NCI-H82 treated with DMSO at 0.1 percent for 48 hours (cell line): ENCODE results near the gene PERM1.
"Not testable (repeated sequence)": the region's sequence is repeated elsewhere in the genome, so short reads cannot be mapped to it uniquely, and the experiment has no call there.

Experiments
- DNase-seq: peaks from one replicate; lab custom pipeline; 2025; ENCODE audit not compliant: unreplicated experiment; lab: John Stamatoyannopoulos, UW

The PERM1 gene, protein sequence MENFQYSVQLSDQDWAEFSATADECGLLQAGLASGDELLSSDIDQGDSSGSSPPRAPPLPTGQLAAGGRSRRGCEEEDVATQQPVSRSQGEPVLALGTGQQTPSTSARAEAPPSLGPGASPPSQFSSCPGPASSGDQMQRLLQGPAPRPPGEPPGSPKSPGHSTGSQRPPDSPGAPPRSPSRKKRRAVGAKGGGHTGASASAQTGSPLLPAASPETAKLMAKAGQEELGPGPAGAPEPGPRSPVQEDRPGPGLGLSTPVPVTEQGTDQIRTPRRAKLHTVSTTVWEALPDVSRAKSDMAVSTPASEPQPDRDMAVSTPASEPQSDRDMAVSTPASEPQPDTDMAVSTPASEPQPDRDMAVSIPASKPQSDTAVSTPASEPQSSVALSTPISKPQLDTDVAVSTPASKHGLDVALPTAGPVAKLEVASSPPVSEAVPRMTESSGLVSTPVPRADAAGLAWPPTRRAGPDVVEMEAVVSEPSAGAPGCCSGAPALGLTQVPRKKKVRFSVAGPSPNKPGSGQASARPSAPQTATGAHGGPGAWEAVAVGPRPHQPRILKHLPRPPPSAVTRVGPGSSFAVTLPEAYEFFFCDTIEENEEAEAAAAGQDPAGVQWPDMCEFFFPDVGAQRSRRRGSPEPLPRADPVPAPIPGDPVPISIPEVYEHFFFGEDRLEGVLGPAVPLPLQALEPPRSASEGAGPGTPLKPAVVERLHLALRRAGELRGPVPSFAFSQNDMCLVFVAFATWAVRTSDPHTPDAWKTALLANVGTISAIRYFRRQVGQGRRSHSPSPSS

DNA sequence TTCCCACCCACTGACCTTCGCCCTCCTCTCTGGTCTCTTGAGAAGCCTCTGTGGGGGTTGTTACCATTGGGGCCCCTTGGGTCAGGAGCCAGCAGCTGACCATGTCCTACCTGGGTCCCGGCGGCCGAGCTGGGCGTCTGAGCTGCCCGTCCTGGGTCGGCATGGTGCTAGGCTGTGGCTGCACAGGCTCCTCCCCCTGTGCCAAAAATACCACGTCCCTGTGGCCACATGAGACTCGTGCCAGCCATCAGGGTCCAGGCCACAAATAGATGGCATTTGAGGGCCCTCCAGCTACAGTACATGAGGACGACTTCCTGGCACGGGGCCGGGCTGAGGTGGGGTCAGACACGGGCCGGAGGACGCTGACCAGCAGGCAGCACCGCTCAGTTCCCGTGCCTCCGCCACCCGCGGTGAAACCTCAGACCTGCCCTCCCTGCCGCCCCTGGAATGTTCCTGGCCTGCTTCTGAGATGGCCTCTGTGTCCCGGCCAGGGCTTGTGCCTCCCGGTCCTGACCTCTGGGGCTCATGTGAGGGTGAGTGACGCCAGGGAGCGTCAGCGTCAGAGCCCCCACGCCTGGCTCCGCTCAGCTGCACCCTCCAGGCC is at the start of gene PERM1:
PERM1 (minus strand) TSS at position 139 of the 604 bp plus-strand sequence. CDS start 1,064 bp downstream, outside the sequence.
- DNase-seq, result no peak

DNA sequence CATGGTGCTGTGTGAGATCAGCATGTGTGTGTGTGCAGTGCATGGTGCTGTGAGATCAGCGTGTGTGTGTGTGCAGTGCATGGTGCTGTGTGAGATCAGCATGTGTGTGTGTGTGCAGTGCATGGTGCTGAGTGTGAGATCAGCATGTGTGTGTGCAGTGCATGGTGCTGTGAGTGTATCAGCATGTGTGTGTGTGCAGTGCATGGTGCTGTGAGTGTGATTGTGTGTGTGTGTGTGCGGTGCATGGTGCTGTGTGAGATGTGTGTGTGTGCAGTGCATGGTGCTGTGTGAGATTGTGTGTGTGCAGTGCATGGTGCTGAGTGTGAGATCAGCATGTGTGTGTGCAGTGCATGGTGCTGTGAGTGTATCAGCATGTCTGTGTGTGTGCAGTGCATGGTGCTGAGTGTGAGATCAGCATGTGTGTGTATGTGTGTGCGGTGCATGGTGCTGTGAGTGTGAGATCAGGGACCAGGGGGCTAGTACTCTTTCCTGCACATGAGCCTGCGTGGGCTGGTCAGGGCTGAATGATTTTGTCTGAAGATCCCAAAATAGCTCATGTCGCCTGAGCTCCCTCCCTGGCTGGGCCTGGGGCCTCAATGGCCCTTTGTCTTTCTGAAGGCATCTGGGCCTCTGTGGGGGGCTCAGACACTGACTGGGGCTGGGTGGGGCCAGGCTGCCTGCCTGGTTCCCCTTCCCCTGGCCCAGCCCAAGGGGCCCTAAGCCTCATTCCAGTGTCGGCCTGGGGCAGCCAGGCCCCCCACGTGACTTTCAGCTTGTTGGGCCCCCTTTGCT is 49.2 kb upstream of the PERM1 start:
- DNase-seq, result not testable (repeated sequence)

DNA sequence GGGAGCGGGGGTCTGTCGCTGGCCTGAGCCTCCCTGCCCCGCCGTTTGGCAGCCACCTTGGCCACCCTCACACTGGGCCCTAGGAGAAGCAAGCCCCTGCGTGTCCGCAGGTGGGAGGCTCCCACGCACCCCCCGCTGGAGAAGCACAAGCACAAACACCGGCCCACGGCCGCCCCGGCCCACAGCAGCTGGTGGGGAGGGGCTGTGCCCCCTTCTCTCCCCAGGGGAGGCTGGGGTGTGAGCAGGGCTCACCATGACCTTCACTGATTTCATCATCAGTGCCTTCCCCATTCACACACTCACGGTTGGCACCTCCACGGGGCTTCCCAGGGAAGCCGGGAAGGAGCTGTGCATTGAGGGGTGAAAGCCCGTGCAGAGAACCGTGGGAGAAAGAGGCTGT is 45.9 kb upstream of the PERM1 start:
- no peak for DNase-seq

DNA sequence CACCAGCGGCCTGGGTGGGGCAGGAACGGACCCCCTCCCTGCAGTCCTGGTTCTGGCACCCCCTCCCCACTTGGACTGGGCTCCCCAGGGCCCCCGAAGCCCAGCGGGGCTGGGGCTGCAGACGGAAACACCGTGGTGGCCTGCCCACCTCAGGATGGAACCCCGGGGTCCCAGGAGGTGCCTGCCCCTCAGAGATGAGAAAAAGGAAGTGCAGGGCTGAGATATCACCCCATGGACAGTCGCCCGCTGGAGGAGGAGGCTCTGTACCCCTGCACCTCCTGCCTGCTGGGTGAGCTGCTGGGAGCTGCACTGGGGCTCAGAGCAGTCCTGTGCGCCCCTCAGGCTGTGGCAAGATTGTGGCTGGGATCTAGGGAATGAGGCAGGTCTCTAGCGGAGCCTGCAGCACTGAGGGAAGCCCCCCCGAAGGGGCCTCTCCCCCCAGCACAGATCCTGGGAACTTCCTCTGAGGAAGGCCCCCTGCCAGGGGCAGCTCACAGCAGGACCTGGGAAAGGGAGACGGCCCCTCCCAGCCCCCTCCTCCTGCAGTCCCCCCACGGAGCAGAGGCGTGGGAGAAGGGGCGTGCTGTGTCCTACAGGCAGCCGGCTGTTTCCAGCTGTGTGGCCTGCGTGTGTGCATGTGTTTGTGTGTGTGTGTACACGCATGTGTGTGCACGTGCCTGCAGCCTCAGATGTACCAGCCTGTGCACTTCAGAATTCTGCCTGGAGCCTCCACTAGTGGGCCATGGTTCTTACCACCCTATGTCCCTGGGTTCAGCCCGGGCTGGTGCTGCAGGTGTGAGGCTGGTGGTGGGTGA is 44.9 kb upstream of the PERM1 start:
- no peak for DNase-seq

DNA sequence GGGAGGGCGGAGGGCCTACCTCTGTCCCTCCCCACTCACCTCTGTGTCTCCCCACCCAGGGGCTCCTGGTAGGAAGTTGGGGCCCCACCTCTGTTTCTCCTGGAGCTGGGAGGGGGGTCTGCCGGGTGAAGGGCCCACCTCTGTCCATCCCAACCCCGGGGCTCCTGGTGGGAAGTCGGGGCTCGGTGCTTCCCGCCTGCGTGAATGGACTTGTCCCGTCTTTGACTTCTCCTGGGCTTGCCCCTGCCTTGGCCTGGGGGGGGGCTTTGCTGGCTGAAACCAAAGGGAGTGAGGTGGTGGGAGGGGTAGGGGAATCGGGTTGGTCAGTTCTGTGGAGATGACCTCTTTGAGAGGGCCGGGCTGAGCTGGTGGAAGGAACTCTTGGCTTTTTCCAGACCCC is 43.8 kb upstream of the PERM1 start:
- no peak for DNase-seq

DNA sequence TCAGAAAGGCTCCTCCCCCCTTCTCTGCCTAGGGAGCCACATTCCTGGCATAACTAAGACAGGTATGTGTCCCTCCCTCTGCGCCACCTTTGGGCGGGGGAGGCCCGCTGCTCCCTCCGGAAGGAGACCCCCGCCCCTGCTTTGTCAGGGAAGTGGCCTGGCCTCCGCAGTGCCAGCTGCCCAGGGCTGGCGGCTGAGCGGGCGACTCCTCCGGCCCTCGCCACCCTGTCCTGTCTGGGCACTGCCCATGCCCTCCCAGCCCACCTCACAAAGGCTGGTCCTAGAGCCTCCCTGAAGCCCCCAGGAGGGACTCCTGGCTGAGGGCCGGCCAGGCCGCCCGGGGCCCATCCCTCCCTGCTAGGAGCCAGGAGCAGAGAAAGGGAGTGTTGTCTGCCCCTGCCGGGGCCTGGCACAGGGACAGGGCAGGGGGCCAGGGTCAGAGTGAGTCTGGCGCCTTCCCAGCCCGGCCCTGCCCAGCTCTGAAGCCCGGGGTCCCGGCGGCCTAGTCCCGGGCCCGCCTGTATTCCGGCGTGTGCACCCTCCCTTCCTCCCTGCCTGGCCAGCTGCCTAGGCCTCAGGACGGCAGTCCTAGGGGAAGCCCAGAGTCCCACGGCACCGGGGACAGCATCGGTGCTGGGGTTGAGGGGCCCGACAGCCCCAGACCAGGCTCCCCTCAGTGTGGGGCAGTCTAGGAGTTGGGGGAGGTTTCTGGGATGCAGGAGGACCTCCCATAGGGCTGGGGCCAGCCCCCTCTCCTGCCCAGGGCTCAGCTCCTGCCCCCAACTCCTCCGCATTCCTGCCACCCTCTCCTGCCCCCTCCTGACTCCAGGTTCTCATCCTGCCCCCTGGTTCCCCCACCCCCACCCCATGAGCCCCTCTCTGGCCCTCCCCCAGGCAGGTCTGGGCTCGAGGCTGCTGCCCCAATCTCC is 43.1 kb upstream of the PERM1 start:
- no peak for DNase-seq

DNA sequence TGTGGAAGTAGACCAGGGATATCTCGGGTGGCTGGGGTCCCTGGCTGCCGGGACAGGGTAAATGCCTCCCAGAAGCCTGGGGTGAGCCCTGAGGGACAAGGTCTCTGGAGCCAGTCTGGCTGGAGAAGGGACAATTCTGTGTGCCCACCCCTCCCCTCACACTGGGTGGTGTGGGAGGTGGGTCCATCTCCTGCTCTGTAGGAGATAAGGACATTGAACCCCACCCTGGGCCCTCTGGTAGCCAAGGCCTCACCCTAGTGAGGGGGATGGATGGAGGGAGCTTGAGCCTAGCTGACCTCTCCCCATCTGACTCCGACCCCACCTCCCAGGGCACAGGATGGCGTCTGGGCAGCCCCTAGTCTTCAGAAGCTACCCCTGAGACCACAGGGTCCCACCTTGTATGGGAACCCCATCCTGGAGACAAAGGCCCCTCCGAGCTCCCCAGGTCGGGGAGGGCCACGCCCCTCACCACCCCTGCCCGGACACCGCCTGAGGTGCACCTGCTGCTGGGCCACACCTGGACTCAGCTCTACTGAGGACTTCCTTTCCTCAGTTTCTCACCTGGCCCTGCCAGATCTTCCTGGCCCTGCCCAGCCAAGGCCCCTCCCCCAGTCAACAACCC is 42.4 kb upstream of the PERM1 start:
- DNase-seq, result no peak

DNA sequence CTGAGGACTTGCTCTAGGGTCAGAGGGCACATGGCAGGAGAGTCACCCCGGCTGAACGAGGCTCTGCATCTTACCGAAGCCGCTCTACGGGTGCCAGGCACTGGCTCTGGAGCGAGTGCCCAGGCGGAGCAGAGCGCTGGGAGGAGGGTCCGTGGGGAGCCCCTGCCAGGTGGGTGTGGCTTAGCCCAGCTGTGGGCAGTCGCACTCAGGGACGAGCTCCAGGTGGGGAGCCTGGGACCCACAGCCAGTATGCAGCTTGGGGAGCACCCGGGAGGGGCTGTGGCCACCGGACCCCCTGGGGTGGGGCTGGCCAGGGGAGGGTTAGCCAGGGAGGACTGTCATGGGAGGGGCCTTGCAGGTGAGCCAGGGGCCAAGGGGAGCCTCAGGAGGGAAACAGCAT is 41.8 kb upstream of the PERM1 start:
- DNase-seq, result no peak

DNA sequence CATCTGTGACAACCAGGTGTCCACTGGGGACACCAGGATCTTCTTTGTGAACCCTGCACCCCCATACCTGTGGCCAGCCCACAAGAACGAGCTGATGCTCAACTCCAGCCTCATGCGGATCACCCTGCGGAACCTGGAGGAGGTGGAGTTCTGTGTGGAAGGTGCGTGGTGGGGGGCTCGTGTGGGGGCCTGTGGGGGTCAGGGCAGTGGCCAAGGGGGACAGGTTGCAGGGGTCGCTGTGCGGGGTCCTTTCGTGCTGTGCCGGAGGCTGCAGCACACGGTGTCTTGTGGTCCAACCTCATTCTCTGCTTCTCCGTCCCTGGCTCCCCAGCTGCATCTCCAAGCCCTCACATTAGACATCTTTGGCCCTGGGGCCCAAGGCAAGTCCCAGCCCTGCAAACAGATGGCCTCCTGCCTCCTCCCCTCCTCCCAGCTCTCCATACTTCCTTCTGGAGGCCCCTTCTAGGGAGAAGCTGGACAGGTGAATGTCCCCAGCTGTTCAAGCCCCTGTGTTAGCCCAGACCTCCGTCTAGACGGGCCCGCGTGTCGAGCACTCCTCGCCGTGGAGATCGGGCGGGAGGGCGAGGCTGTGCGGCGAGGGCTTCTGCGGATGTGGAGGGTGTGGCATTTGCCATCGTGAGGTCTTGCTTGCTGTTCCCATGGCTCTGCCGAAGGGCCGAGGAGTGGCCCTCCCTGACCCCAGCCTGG is 40.6 kb upstream of the PERM1 start:
- no peak for DNase-seq

DNA sequence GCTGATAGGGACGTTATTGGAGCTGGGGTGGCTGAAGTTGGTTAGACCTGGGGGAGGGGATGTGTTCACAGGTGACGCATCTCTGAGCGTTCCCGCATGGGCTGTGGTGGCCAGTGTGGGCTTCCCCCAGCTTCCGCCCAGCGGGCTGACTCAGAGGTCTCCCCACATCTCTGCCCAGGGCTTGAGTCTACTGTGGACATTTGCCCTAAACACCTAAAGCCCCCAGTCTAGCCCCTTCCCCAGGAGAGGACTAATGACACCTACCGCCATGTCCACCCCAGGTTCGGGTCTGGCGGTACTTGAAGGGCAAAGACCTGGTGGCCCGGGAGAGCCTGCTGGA is 40.0 kb upstream of the PERM1 start:
- DNase-seq, result no peak

DNA sequence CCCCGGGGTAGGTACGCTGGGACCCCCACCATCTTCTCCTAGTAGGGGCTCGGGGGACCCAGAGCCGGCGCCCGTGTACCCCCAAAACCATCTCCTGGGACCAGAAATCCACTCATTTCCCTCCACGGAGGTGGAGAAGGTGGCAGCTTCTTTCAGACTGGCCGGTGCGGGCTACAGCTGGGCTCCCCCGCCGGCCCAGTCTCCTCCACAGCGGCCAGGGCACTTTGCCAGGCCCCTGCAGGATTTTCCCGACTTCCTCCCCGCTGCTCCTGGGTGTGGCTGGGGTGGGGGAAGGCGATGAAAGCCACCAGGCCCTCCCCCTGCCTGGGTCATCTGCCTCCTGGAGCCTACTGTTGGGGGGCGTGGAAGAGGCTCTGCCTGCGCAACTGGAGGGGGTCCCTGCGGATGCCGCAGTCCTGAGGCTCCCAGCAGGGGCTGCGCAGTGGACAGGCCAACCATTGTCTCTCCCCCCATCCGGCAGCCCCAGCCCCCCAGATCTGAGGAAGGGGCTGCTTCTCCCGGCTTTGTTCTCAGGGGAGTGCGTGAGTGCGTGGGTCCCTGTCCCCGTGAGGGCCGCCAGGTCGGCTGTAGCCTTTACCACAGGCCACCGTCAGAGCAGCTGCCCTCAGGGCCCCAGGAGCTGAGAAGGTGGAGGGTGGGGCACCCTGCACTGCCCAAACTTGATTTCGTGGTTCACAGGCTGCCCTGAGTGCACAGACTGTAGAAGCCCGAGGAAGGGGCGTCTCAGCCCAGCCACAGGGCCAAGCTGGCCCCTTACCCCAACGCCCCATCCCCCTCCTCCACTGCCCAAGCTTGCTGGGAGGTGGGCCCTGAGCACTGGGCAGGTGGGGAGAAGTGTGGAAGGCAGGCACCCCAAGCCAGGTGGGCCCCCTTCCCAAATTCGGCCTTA is 39.4 kb upstream of the PERM1 start:
- DNase-seq, result no peak

DNA sequence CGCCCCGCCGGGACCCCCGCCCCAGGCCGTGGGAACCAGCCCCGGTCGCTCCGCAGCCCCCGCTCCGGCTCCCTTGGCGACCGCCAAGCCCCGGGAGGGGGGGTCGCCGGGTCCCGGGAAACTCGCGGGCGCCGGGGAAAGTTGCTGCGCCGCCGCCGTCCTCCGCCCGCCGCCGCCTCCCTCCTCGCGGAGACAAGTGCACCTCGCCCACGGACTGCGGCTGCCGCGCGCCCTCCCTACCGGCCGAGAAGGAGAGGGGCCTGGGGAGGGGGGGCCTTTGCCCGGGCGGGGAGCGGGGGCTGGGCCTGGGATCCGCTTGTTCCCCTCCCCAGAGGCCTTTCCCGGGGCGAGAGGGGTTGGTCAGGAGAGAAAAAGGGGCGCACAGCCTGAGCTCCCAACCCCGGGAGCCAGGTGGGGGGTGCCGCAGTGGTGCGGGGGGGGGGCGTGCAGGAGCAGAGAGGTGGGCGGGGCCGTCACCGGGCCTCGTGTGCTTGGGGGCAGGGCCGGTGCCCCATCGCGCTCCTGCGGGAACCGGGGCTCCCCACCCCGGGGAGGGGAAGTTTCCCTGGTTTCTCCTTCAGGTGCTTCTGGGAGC is 38.6 kb upstream of the PERM1 start:
- no peak for DNase-seq

DNA sequence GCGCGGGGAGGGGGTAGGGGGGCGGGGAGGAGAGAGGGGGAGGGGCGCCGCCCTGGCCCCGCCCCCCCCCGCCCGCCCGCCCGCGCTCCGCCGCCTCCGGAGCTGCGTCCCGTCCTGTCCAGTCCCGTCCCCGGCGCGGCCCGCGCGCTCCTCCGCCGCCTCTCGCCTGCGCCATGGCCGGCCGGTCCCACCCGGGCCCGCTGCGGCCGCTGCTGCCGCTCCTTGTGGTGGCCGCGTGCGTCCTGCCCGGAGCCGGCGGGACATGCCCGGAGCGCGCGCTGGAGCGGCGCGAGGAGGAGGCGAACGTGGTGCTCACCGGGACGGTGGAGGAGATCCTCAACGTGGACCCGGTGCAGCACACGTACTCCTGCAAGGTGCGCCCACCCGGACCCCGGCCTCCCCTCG is 38.1 kb upstream of the PERM1 start, which contains the start of gene AGRN:
AGRN (plus strand) TSS at position 121 of the 405 bp plus-strand sequence; CDS start at position 174, 53 bp downstream.
- DNase-seq, result no peak

DNA sequence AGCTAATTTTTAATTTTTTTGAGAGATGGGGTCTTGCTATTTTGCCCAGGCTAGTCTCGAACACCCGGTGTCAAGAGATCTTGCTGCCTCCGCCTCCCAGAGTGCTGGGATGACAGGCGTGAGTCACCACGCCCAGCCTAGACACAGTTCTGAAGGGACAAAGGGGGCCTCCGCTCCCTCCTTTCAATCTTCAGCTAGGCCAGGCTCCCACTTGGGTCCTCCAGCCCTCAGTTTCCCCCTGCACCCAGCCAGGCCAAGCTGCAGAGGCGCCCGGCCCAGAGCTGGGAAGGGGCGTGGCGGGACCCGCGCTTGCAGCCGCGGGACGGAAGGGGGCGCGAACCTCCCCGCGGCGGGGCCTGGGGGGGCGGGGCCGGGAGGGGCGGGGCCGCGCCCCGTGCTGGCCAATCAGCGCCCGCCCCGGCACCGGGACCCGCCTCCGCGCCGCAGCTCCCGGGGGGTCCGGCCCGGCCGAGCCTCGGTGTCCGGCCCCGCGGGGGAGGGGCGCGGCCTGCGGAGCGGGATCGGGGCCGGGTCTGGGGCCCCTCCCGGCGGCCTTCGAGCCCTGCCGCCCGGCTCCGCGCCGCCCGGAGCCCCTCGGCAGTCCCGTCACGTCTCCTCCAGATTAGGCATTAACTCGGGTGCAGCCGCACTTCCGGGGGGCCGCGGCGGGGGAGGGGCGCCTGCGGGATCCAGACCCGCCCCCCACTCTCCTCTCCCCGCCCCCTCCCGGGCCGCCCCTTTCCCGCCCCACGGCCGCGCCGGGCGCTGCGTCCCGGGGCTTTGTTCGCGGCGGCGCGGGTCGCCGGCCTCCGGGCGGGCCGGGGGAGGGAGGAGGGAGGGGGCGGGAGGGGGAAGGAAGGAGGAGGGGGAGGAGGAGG is 37.5 kb upstream of the PERM1 start:
- peak; percentile 19 for DNase-seq

DNA sequence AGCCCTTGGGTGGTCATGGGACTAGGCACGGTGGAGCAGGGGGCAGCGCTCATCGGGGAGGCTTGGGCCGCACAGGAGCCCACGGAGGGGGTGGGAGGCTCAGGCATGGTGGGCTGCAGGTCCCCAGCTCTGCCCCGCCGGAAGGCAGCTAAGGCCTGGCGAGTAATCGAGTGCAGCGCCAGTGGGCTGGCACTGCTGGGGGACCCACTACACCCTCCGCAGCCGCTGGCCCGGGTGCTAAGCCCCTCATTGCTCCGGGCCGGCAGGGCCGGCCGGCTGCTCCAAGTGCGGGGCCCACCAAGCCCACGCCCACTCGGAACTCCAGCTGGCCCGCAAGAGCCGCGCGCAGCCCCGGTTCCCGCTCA is 36.4 kb upstream of the PERM1 start:
- DNase-seq, result not testable (repeated sequence)
